Neural progenitor cell (in vitro differentiated cells): ENCODE measurements around the gene PJA2. TPM values are rescaled to one million over a fixed set of nuclear protein-coding genes. Genes with fewer than 3 reads are reported as not detected.

Experiments
- DNase-seq: peaks from one replicate; pipeline ENCODE4 v3.0.0-alpha.2; 2016; ENCODE audit warnings: low spot score
- H2AFZ ChIP-seq: fragments of 200-600 bp; sonication (generic); replicated peaks from 2 replicates; pipeline ENCODE4 v1.6.1; 2016; ENCODE audit warnings: antibody characterized with exemption
- H3F3A ChIP-seq: fragments of 200-600 bp; sonication (generic); 2 replicates; pipeline ENCODE4 v1.6.1; 2016; ENCODE audit warnings: antibody characterized with exemption, low read depth
- H3K27ac ChIP-seq: fragments of 200-600 bp; sonication (generic); 2 replicates; pipeline ENCODE4 v1.5.1; 2016; ENCODE audit warnings: mild to moderate bottlenecking
- H3K27me3 ChIP-seq: fragments of 200-600 bp; sonication (generic); 2 replicates; pipeline ENCODE4 v1.6.1; 2016; ENCODE audit warnings: mild to moderate bottlenecking, moderate library complexity
- H3K36me3 ChIP-seq: fragments of 200-600 bp; sonication (generic); 2 replicates; pipeline ENCODE4 v1.5.1; 2016
- H3K4me1 ChIP-seq: fragments of 200-600 bp; sonication (generic); 2 replicates; pipeline ENCODE4 v1.6.1; 2016; ENCODE audit warnings: mixed run types
- H3K4me2 ChIP-seq: fragments of 200-600 bp; sonication (generic); 2 replicates; pipeline ENCODE4 v1.6.1; 2016
- H3K4me3 ChIP-seq: fragments of 200-600 bp; sonication (generic); 2 replicates; pipeline ENCODE4 v1.5.1; 2016
- H3K79me2 ChIP-seq: fragments of 200-600 bp; sonication (generic); 2 replicates; pipeline ENCODE4 v1.6.1; 2016; ENCODE audit warnings: low read depth
- H3K9ac ChIP-seq: fragments of 200-600 bp; sonication (generic); 2 replicates; pipeline ENCODE4 v1.6.1; 2016
- H3K9me3 ChIP-seq: fragments of 200-600 bp; sonication (generic); 2 replicates; pipeline ENCODE4 v1.5.1; 2016; ENCODE audit warnings: low read depth
- H4K20me1 ChIP-seq: fragments of 200-600 bp; sonication (generic); 2 replicates; pipeline ENCODE4 v1.6.1; 2016; ENCODE audit warnings: low read depth
- H3K27ac Mint-ChIP-seq: 3 replicates; pipeline ENCODE4 v1.8.0; 2021; ENCODE audit warnings: mixed read lengths
- H3K27me3 Mint-ChIP-seq: 2 replicates; pipeline ENCODE4 v1.8.0; 2022; ENCODE audit warnings: low read depth, mild to moderate bottlenecking, inconsistent platforms, moderate library complexity, mixed read lengths; ENCODE audit not compliant: insufficient read depth
- H3K36me3 Mint-ChIP-seq: 3 replicates; pipeline ENCODE4 v1.8.0; 2021; ENCODE audit warnings: mixed read lengths
- H3K4me1 Mint-ChIP-seq: 3 replicates; pipeline ENCODE4 v1.8.0; 2021; ENCODE audit warnings: mixed read lengths
- H3K4me3 Mint-ChIP-seq: 3 replicates; pipeline ENCODE4 v1.8.0; 2021; ENCODE audit warnings: mild to moderate bottlenecking, moderate library complexity, mixed read lengths
- H3K9me3 Mint-ChIP-seq: 3 replicates; pipeline ENCODE4 v1.8.0; 2020; ENCODE audit warnings: mixed read lengths
- EZH2 ChIP-seq: fragments of 200-600 bp; sonication (generic); IDR thresholded peaks from 2 replicates; pipeline ENCODE4 v1.6.1; 2017; ENCODE audit warnings: antibody characterized with exemption, mild to moderate bottlenecking, moderate library complexity
- EZH2phosphoT487 ChIP-seq: fragments of 200-600 bp; sonication (generic); IDR thresholded peaks from 2 replicates; pipeline ENCODE4 v1.6.1; 2017; ENCODE audit warnings: antibody characterized with exemption
- total RNA-seq: library from RNA; depleted of rRNA; stranded (reverse); fragments of >200 nt; gene quantifications from 2 replicates; pipeline ENCODE4 v1.2.3, GENCODE V29; 2015; ENCODE audit warnings: low replicate concordance
- TF ChIP-seq, protein P1 (sequence below): fragments of 200-600 bp; sonication (generic); IDR thresholded peaks from 2 replicates; pipeline ENCODE4 v1.5.1; 2017; ENCODE audit warnings: antibody characterized with exemption, mild to moderate bottlenecking

PJA2 gene
- total RNA-seq, 1 donor from 2014 or later, result 128 TPM

DNA sequence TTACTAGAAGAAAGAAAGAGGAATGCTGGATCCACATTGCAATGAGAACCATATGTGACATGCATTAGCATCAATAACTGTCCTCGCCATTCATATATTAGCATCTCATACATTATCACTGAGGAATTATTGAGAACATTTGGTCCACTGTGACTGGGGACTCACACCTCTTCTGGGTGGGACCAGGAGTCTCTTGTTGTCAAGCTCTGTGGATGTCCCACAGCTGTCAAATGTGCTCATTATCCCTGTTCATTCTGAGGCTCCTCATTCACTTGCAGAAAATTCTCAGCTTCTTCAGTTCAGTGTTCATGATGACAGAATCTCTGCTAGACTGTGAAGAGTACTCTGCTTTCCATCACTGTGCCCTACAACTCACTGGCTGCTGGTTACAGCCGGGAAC lies 109.4 kb downstream of the PJA2 start:
- no peaks in the 10 kb centered on the region for H3K4me1 Mint-ChIP-seq
- H3K9ac ChIP-seq, result no peak overlapping the region
- H3F3A ChIP-seq, result no peaks in the 10 kb centered on the region
- no peak for DNase-seq
- no peak overlapping the region for H2AFZ ChIP-seq
- H3K9me3 Mint-ChIP-seq, result peaks cover under 1% of the 10 kb centered on the region
- peaks cover 3% of the 10 kb centered on the region for H3K27me3 Mint-ChIP-seq
- H3K4me1 ChIP-seq, result peaks cover 13% of the 10 kb centered on the region
- H3K4me2 ChIP-seq, result no peak overlapping the region
- no peak overlapping the region for H3K4me3 ChIP-seq
- H3K4me3 Mint-ChIP-seq, result no peak overlapping the region
- H3K27me3 ChIP-seq, result no peaks in the 10 kb centered on the region
- no peaks in the 10 kb centered on the region for H3K9me3 ChIP-seq
- H3K27ac Mint-ChIP-seq, result no peak overlapping the region
- no peak for TF ChIP-seq EZH2
- no peak for TF ChIP-seq EZH2phosphoT487
- TF ChIP-seq, protein P1, sequence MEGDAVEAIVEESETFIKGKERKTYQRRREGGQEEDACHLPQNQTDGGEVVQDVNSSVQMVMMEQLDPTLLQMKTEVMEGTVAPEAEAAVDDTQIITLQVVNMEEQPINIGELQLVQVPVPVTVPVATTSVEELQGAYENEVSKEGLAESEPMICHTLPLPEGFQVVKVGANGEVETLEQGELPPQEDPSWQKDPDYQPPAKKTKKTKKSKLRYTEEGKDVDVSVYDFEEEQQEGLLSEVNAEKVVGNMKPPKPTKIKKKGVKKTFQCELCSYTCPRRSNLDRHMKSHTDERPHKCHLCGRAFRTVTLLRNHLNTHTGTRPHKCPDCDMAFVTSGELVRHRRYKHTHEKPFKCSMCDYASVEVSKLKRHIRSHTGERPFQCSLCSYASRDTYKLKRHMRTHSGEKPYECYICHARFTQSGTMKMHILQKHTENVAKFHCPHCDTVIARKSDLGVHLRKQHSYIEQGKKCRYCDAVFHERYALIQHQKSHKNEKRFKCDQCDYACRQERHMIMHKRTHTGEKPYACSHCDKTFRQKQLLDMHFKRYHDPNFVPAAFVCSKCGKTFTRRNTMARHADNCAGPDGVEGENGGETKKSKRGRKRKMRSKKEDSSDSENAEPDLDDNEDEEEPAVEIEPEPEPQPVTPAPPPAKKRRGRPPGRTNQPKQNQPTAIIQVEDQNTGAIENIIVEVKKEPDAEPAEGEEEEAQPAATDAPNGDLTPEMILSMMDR, result no peak
- H3K36me3 ChIP-seq, result no peaks in the 10 kb centered on the region
- H3K36me3 Mint-ChIP-seq, result no peaks in the 10 kb centered on the region
- H3K27ac ChIP-seq, result no peak overlapping the region
- no peaks in the 10 kb centered on the region for H3K79me2 ChIP-seq
- no peaks in the 10 kb centered on the region for H4K20me1 ChIP-seq

DNA sequence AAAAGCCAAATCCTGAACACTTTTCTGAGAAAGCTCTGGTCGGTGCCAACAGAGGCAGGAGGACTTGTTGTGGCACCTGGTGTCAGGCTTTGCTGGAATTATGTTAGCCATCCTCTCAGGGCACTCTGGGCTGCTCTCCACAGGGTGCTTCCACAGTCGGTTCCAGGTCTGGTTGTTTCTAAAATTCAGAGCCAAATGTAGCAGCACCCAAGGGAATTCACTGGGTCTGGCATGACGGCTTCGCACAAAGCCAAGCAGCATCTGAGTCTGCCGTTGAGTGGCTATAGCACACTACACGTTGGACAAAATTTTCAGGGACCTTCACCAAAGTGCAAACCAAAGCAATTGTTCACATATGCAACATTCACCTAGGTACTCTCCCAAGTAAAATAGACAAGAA lies 110.2 kb downstream of the PJA2 start:
- no peaks in the 10 kb centered on the region for H3F3A ChIP-seq
- peaks cover 9% of the 10 kb centered on the region for H3K9me3 Mint-ChIP-seq
- no peak overlapping the region for H3K27ac Mint-ChIP-seq
- peaks cover 3% of the 10 kb centered on the region for H3K27me3 Mint-ChIP-seq
- DNase-seq, result no peak
- H3K27ac ChIP-seq, result no peak overlapping the region
- no peak overlapping the region for H3K4me3 ChIP-seq
- no peak overlapping the region for H3K4me3 Mint-ChIP-seq
- H3K9me3 ChIP-seq, result no peaks in the 10 kb centered on the region
- H4K20me1 ChIP-seq, result no peaks in the 10 kb centered on the region
- no peaks in the 10 kb centered on the region for H3K27me3 ChIP-seq
- H3K4me2 ChIP-seq, result no peak overlapping the region
- no peak for TF ChIP-seq EZH2phosphoT487
- H3K4me1 ChIP-seq, result peaks cover 13% of the 10 kb centered on the region
- H3K36me3 ChIP-seq, result no peaks in the 10 kb centered on the region
- H3K36me3 Mint-ChIP-seq, result no peaks in the 10 kb centered on the region
- H3K79me2 ChIP-seq, result no peaks in the 10 kb centered on the region
- no peaks in the 10 kb centered on the region for H3K4me1 Mint-ChIP-seq
- no peak overlapping the region for H3K9ac ChIP-seq
- H2AFZ ChIP-seq, result no peak overlapping the region

DNA sequence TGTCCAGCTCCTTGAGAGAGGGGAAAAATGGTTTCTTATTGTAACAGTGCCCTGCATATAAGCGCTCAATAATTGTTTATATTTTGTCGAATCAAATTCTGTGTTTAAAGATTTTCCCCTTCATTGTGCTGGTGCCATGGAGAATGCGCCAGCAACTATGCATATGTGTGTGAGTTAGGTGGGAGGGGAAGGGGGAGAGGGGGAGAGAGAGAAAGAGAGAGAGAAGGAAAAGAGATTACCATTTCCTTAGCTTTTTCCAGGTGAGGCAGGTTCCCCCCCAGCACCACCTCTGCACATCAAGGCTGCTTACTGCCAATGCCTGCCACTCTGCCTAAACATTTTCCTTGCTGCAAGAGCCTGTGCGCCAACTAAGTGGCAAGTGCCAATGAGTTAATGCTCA lies 111.0 kb downstream of the PJA2 start:
- H3K27me3 ChIP-seq, result no peaks in the 10 kb centered on the region
- no peak for DNase-seq
- H3K4me3 ChIP-seq, result no peak overlapping the region
- no peaks in the 10 kb centered on the region for H3K4me1 Mint-ChIP-seq
- peaks cover 3% of the 10 kb centered on the region for H3K27me3 Mint-ChIP-seq
- peaks cover 13% of the 10 kb centered on the region for H3K4me1 ChIP-seq
- H3K4me2 ChIP-seq, result no peak overlapping the region
- H3F3A ChIP-seq, result no peaks in the 10 kb centered on the region
- H4K20me1 ChIP-seq, result no peaks in the 10 kb centered on the region
- H3K36me3 Mint-ChIP-seq, result no peaks in the 10 kb centered on the region
- H3K36me3 ChIP-seq, result no peaks in the 10 kb centered on the region
- H3K4me3 Mint-ChIP-seq, result no peak overlapping the region
- no peak overlapping the region for H3K9ac ChIP-seq
- TF ChIP-seq, protein P1, result no peak
- no peak for TF ChIP-seq EZH2
- TF ChIP-seq EZH2phosphoT487, result no peak
- peaks cover 9% of the 10 kb centered on the region for H3K9me3 Mint-ChIP-seq
- no peak overlapping the region for H3K27ac ChIP-seq
- no peaks in the 10 kb centered on the region for H3K9me3 ChIP-seq
- no peak overlapping the region for H2AFZ ChIP-seq
- no peaks in the 10 kb centered on the region for H3K79me2 ChIP-seq
- H3K27ac Mint-ChIP-seq, result no peak overlapping the region

DNA sequence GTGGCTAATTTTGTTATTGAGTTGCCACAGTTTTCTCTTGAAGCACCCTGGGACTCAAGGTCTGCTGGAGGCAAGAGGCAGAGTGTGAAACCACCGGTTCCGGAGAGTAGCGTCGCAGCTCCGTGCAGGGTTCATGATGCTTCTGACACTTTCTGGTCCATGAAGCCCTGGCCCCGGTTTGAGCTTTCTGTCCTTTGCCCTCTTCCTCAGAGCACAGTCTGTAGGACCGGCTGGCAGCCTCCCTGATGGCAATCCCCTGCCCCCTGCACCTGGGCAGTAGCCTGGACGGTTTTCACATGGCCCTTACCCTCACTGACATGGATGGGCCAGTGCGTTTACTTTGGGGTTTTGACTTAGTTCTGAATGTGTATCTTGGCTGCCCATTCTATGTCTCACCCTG lies 111.9 kb downstream of the PJA2 start:
- H3K27ac ChIP-seq, result no peak overlapping the region
- no peaks in the 10 kb centered on the region for H3K36me3 Mint-ChIP-seq
- H3K9me3 Mint-ChIP-seq, result peaks cover 9% of the 10 kb centered on the region
- TF ChIP-seq, protein P1, result no peak
- no peak for TF ChIP-seq EZH2phosphoT487
- no peak for TF ChIP-seq EZH2
- H3K4me3 ChIP-seq, result no peak overlapping the region
- H4K20me1 ChIP-seq, result no peaks in the 10 kb centered on the region
- H3K9me3 ChIP-seq, result no peaks in the 10 kb centered on the region
- H3K4me1 ChIP-seq, result peaks cover 9% of the 10 kb centered on the region
- no peaks in the 10 kb centered on the region for H3K79me2 ChIP-seq
- no peak overlapping the region for H2AFZ ChIP-seq
- H3K9ac ChIP-seq, result no peak overlapping the region
- H3K4me3 Mint-ChIP-seq, result no peak overlapping the region
- no peak for DNase-seq
- H3K27ac Mint-ChIP-seq, result no peak overlapping the region
- H3F3A ChIP-seq, result no peaks in the 10 kb centered on the region
- H3K27me3 ChIP-seq, result no peaks in the 10 kb centered on the region
- H3K36me3 ChIP-seq, result no peaks in the 10 kb centered on the region
- H3K27me3 Mint-ChIP-seq, result peaks cover 3% of the 10 kb centered on the region
- no peak overlapping the region for H3K4me2 ChIP-seq
- no peaks in the 10 kb centered on the region for H3K4me1 Mint-ChIP-seq
